ENCODE results near the gene FBXW10B. TPM values are rescaled to one million over a fixed set of nuclear protein-coding genes. Genes with fewer than 3 reads are reported as not detected.
"Not testable (repeated sequence)": the region's sequence is repeated elsewhere in the genome, so short reads cannot be mapped to it uniquely, and the experiment has no call there.

Gene FBXW10B
- polyA plus RNA-seq, 1 donor, result 1.9 TPM

DNA sequence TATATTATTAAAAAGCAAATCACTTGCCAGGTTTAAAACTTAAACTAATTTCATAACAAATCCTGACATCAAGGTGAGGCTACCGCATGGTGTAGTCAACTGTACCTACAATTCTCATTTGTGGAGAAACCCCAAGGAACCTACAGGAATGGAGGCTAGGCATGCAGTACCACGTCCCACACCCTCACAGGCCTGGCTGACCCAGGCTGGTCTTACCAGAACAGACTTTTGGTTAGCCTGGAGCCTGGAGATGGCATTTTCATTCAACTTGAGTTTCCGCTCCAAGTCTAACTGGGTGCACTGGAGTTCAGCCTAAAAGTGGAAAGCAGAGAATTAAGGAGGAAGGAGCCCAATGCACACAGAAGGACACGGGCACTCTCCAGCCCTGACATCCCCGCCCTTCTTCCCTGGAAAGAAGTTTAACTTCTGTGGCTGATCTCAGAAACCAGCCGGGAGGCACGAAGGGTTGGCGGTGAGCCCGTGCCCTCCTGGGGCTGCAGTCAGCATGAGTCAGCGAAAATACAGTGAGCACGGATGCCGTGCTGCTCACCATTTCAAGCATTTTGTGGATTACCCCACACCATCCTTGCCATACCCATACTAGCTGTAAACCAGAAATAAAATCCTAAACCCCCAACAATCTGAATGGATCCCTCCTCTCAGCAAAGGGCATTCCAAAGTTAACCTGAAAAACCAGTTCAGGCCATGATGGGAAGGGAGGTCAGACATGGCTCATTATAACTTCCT, 23.2 kb upstream of the FBXW10B start:
- not testable (repeated sequence) for H3K27ac ChIP-seq (ENCODE audit: low read length); H3K27me3 ChIP-seq (ENCODE audit: control insufficient read depth, insufficient read depth, low read length); H3K36me3 ChIP-seq (ENCODE audit: control insufficient read depth, insufficient read depth, low read length); H3K4me3 ChIP-seq (ENCODE audit: low read length); DNase-seq; H3K9me3 ChIP-seq (ENCODE audit: control insufficient read depth, low read depth, low read length)
- WGBS (ENCODE audit: insufficient coverage, low lambda C conversion rate), result no CpG with 5 or more reads among the region's 12 CpGs
- H3K4me1 ChIP-seq (ENCODE audit: control insufficient read depth, insufficient read depth, low read length), result peaks cover 16% of the 10 kb centered on the region

DNA sequence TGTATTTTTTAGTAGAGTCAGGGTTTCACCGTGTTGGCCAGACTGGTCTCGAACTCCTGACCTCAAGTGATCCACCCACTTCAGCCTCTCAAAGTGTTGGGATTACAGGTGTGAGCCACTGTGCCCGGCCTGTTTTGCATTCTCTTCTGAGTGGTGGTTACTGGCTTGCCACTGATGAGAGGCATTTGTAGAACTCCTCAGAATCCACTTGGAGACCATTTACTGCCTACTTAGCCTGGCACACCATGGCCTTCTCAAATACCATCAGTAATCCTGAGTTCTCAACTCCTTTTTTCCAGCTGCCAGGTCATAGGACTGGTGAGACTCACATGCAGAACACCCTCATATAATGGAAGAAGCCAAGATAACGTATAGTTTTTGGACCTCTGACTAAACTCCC, 22.5 kb upstream of the FBXW10B start:
- H3K27ac ChIP-seq (ENCODE audit: low read length); DNase-seq; H3K4me3 ChIP-seq (ENCODE audit: low read length); H3K27me3 ChIP-seq (ENCODE audit: control insufficient read depth, insufficient read depth, low read length); H3K36me3 ChIP-seq (ENCODE audit: control insufficient read depth, insufficient read depth, low read length); H3K9me3 ChIP-seq (ENCODE audit: control insufficient read depth, low read depth, low read length): not testable (repeated sequence)
- WGBS (ENCODE audit: insufficient coverage, low lambda C conversion rate), result no CpG with 5 or more reads among the region's 4 CpGs
- H3K4me1 ChIP-seq (ENCODE audit: control insufficient read depth, insufficient read depth, low read length), result peaks cover 16% of the 10 kb centered on the region

DNA sequence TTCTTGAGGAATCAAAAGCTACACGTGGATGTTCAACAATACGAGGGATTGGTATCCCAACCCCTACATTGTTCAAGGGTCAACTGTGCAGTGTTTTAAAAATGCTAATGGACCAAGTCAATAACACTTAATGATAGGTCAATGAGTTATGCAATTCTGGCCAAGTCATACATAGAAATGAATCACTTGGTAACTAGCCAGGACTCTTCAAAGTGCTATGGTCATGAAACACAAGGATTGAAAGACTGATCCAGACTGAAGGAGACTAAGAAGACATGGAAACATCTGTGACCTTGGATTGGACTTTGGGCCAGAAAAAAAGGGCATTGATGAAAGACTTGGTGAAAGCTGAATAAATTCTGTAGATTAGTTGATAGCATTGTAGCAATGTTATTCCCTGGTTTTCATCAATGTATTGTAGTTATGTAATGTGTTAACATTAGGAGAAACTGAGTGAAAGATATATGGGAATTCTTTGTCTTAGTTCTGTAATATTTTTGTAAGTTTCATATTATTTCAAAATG, 11.5 kb upstream of the FBXW10B start:
- not testable (repeated sequence) for H3K36me3 ChIP-seq (ENCODE audit: control insufficient read depth, insufficient read depth, low read length); H3K9me3 ChIP-seq (ENCODE audit: control insufficient read depth, low read depth, low read length); H3K4me3 ChIP-seq (ENCODE audit: low read length); DNase-seq; H3K27me3 ChIP-seq (ENCODE audit: control insufficient read depth, insufficient read depth, low read length); H3K27ac ChIP-seq (ENCODE audit: low read length); H3K4me1 ChIP-seq (ENCODE audit: control insufficient read depth, insufficient read depth, low read length)
- WGBS (ENCODE audit: insufficient coverage, low lambda C conversion rate), result no CpG with 5 or more reads among the region's 2 CpGs

DNA sequence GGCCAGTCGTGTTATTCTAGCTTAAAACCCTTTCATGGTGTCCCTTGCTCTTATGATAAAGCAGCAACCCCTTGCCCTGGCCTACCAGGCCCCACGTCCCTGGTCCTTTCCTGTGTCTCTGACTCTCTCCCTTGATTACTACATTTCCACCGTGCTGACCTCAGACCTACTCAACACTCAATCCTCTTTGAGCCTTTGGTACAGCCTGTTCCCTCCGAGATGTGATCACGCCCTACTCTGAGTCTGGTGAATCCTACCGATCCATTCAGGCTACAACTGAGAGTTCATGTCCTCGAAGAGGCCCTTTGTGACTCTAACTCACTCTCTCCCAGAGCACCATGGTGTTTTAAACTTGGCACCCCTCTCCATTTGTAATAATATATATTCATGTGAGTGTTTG, 10.5 kb upstream of the FBXW10B start:
- H3K27me3 ChIP-seq (ENCODE audit: control insufficient read depth, insufficient read depth, low read length); H3K9me3 ChIP-seq (ENCODE audit: control insufficient read depth, low read depth, low read length); H3K4me1 ChIP-seq (ENCODE audit: control insufficient read depth, insufficient read depth, low read length); H3K4me3 ChIP-seq (ENCODE audit: low read length); H3K27ac ChIP-seq (ENCODE audit: low read length); DNase-seq; H3K36me3 ChIP-seq (ENCODE audit: control insufficient read depth, insufficient read depth, low read length): not testable (repeated sequence)
- WGBS (ENCODE audit: insufficient coverage, low lambda C conversion rate), result 100% methylated on average over 1 of the region's 7 CpGs

DNA sequence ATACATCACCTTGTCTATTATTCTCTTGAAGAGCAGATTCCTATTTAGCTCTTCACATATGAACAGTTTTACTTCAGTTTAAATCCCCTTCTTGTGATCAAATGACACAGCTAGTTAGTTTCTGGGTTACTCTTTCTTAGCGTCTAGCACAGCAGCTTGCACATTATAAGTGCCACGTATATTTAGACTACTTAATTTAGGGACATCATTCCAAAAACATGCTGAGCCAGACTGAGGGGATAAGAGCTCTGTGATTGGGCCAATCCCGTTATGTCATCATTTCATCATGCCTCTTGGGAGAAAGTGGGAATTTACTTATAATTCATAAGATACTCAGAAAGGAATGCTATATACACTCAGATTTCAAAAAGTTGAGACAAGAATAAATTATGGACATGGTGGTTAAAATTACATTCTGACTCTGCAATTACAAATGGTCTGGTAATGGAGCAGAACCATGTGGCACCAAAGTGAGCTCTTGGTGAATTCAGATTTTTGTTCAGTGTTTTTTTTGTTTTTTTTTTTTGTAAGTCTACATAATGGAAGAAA, 4.2 kb upstream of the FBXW10B start:
- not testable (repeated sequence) for H3K27me3 ChIP-seq (ENCODE audit: control insufficient read depth, insufficient read depth, low read length); H3K36me3 ChIP-seq (ENCODE audit: control insufficient read depth, insufficient read depth, low read length); DNase-seq; H3K27ac ChIP-seq (ENCODE audit: low read length); H3K4me1 ChIP-seq (ENCODE audit: control insufficient read depth, insufficient read depth, low read length); H3K9me3 ChIP-seq (ENCODE audit: control insufficient read depth, low read depth, low read length); H3K4me3 ChIP-seq (ENCODE audit: low read length)
- no CpG with 5 or more reads among the region's 3 CpGs for WGBS (ENCODE audit: insufficient coverage, low lambda C conversion rate)

DNA sequence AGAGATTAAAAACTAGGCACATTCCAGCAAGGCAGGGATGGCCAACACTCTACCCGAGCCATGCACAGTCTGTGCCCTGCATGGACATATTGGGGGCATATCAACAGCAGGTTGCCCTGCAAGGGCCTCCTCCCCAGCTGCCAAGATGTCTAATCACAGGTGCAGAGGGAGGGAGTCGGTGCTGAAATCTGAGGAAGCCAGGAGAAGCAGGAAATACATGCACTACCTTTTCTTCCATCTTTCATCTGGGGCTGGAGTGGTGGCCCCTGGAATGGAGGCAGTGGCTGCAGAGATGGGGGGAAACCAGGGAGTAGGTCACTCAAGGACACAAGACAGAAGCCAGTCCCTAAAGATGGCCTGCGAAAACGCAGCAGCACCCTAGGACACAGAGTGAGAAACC, 3.8 kb upstream of the FBXW10B start:
- DNase-seq; H3K36me3 ChIP-seq (ENCODE audit: control insufficient read depth, insufficient read depth, low read length); H3K4me1 ChIP-seq (ENCODE audit: control insufficient read depth, insufficient read depth, low read length); H3K27me3 ChIP-seq (ENCODE audit: control insufficient read depth, insufficient read depth, low read length); H3K9me3 ChIP-seq (ENCODE audit: control insufficient read depth, low read depth, low read length); H3K4me3 ChIP-seq (ENCODE audit: low read length); H3K27ac ChIP-seq (ENCODE audit: low read length): not testable (repeated sequence)
- WGBS (ENCODE audit: insufficient coverage, low lambda C conversion rate), result no CpG with 5 or more reads among the region's 4 CpGs

DNA sequence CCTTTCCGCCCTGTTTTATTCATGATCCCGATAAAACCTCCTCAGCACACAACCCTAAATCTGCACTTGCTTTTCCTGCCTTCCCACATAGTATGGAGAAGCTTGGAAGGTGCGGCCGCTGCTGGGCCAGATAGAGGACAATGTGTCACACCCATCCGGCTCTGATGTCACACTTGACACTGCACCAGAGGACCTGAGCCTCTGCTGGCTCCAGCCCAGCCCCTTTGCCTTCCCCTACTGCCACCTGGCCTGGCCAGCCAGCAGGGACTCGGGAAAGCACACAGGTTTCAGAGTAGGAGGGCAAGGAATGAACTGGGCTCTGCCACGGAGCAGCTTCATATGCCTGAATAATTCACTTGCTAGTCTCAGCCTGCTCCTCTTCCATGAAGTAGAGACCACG, 2.6 kb upstream of the FBXW10B start:
- no CpG with 5 or more reads among the region's 8 CpGs for WGBS (ENCODE audit: insufficient coverage, low lambda C conversion rate)

DNA sequence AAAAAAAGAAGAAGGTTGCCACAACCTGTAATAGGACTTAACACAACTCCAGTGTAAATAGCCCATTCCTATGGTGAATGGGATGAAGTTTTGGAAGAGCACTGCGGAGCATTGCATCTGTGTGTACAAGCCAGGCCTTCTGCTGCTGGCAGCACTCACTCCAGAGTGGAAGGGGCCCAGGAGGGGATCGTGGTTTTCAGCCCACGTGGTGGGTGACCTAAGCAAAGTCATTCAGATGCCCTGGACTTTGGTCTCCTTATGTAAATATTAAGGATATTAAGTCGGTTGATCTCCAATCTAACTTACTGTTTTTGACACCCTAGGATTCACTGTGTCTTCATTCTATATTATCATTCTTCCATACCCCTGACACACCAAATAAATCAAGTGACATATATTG, 2.7 kb downstream of the FBXW10B start:
- H3K4me1 ChIP-seq (ENCODE audit: control insufficient read depth, insufficient read depth, low read length); H3K27me3 ChIP-seq (ENCODE audit: control insufficient read depth, insufficient read depth, low read length); H3K36me3 ChIP-seq (ENCODE audit: control insufficient read depth, insufficient read depth, low read length); H3K9me3 ChIP-seq (ENCODE audit: control insufficient read depth, low read depth, low read length); H3K27ac ChIP-seq (ENCODE audit: low read length); H3K4me3 ChIP-seq (ENCODE audit: low read length): not testable (repeated sequence)
- WGBS (ENCODE audit: insufficient coverage, low lambda C conversion rate), result 60% methylated on average over 1 of the region's 4 CpGs
- DNase-seq, result peak; percentile 77 to 82

More for the DNA sequence above, 2.6 kb upstream of the FBXW10B start:
- not testable (repeated sequence) for H3K36me3 ChIP-seq (ENCODE audit: control insufficient read depth, insufficient read depth, low read length); H3K27ac ChIP-seq (ENCODE audit: low read length); H3K4me3 ChIP-seq (ENCODE audit: low read length); DNase-seq; H3K4me1 ChIP-seq (ENCODE audit: control insufficient read depth, insufficient read depth, low read length); H3K9me3 ChIP-seq (ENCODE audit: control insufficient read depth, low read depth, low read length); H3K27me3 ChIP-seq (ENCODE audit: control insufficient read depth, insufficient read depth, low read length)

DNA sequence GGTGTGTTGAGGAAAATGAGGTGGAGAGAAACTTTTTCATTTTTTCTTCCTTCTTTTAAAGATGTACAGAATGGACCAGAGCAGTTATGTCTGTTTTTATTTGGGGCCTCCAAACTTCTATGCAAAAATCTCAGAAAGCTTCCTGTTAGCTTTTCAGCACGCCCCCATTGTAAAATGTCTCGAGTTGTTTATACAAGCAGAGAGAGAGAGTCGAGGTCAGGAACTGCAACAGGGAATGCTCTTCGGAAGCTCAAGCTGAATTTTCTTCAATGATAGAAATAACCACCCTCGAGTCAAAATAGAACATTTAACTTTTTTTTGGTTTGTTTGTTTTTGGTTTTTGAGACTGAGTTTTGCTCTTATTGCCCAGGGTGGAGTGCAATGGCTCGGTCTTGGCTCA, 3.7 kb downstream of the FBXW10B start:
- no CpG with 5 or more reads among the region's 6 CpGs for WGBS (ENCODE audit: insufficient coverage, low lambda C conversion rate)
- H3K4me3 ChIP-seq (ENCODE audit: low read length); H3K9me3 ChIP-seq (ENCODE audit: control insufficient read depth, low read depth, low read length); H3K36me3 ChIP-seq (ENCODE audit: control insufficient read depth, insufficient read depth, low read length); H3K4me1 ChIP-seq (ENCODE audit: control insufficient read depth, insufficient read depth, low read length); H3K27ac ChIP-seq (ENCODE audit: low read length); H3K27me3 ChIP-seq (ENCODE audit: control insufficient read depth, insufficient read depth, low read length): not testable (repeated sequence)
- DNase-seq, result peak; percentile 22 to 64

DNA sequence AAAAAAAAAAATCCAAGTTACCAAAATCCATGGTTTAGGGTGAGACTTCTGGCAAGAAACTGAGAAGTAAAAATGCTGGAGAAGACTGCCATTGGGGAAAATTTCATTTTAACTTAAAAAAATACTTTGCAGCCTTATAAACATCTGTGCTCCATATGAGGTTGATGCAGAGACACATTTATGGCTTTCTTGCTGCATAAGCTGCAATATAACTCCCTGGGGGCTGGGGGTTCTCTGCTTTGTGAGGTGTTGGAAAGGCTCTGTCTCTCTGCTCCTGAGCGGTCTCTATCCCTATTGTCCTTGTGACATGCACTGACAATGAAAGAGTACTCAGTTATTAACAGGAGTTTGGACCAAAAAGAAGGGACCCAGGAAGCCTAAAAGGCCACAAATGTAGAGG, 6.4 kb downstream of the FBXW10B start:
- not testable (repeated sequence) for H3K27me3 ChIP-seq (ENCODE audit: control insufficient read depth, insufficient read depth, low read length); H3K9me3 ChIP-seq (ENCODE audit: control insufficient read depth, low read depth, low read length); H3K36me3 ChIP-seq (ENCODE audit: control insufficient read depth, insufficient read depth, low read length); H3K4me1 ChIP-seq (ENCODE audit: control insufficient read depth, insufficient read depth, low read length); H3K27ac ChIP-seq (ENCODE audit: low read length); H3K4me3 ChIP-seq (ENCODE audit: low read length); DNase-seq
- WGBS (ENCODE audit: insufficient coverage, low lambda C conversion rate), result no CpG with 5 or more reads among the region's 1 CpG

DNA sequence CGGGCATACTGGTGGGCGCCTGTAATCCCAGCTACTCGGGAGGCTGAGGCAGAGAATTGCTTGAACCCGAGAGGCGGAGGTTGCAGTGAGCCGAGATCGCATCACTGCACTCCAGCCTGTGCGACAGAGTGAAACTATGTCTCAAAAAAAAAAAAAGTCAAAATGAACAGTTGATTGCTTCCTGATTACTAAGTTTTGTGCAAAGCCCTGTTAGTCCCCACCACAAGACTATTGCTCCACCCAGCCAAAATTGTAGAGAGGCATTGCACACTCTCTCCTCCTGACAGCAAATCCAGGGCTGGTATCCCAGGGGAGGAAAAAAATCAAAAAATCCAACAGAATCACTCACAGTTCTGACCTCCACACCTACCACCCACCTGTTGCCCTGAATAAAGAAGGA, 26.5 kb downstream of the FBXW10B start:
- H3K36me3 ChIP-seq (ENCODE audit: control insufficient read depth, insufficient read depth, low read length); H3K4me1 ChIP-seq (ENCODE audit: control insufficient read depth, insufficient read depth, low read length); H3K4me3 ChIP-seq (ENCODE audit: low read length); H3K9me3 ChIP-seq (ENCODE audit: control insufficient read depth, low read depth, low read length); H3K27me3 ChIP-seq (ENCODE audit: control insufficient read depth, insufficient read depth, low read length); H3K27ac ChIP-seq (ENCODE audit: low read length); DNase-seq: not testable (repeated sequence)
- no CpG with 5 or more reads among the region's 8 CpGs for WGBS (ENCODE audit: insufficient coverage, low lambda C conversion rate)

All from large intestine (tissue), 3 donors.